Measurements from ENCODE around the gene OCSTAMP.

Gene OCSTAMP

DNA sequence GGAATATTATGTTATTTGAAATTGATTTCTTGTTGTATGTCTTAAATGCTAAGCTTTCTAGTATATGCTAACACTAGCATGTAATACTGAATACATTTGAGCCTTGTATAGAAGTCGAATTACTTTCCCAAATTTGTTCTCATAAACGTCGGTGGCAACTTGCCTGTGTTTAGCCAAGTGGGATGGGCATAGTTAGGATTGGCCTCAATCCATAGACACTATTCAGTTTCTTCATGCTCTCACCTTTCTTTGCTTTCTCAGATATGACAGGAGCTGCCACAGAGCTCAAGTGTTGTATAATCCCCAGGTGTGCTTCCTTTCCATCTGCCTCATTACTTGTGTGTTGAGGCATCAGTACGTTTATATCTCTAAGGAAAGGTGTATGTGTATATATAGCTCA is 56.4 kb downstream of the OCSTAMP start:
- no peaks in the 10 kb centered on the region for H3K36me3 ChIP-seq (ENCODE audit: insufficient read depth, low read length)
- no peak overlapping the region for H3K4me2 ChIP-seq (ENCODE audit: low read length)
- H3K27me3 ChIP-seq (ENCODE audit: insufficient read depth, low read length) = no peaks in the 10 kb centered on the region
- no peaks in the 10 kb centered on the region for H3F3A ChIP-seq (ENCODE audit: insufficient read depth, low read length)
- TF ChIP-seq EZH2 (IDR thresholded peaks at IDR 0.05; ENCODE audit: borderline replicate concordance, low read length) (no peak), CTCF (IDR thresholded peaks at IDR 0.05; ENCODE audit: low read length) (no peak)
- H3K9me2 ChIP-seq (ENCODE audit: low read depth, low read length) = no peaks in the 10 kb centered on the region
- H3K4me1 ChIP-seq (ENCODE audit: insufficient read depth, low read length, severe bottlenecking) = no peaks in the 10 kb centered on the region
- no peak overlapping the region for H3K9ac ChIP-seq (ENCODE audit: low read length)
- H3K27ac ChIP-seq (ENCODE audit: low read depth, low read length, poor library complexity, severe bottlenecking) = no peak overlapping the region
- H4K20me1 ChIP-seq (ENCODE audit: insufficient read depth, low read length) = no peaks in the 10 kb centered on the region
- H3K79me2 ChIP-seq (ENCODE audit: insufficient read depth, low read length) = no peaks in the 10 kb centered on the region
- H2AFZ ChIP-seq (ENCODE audit: low read length) = no peak overlapping the region
- H3K9me3 ChIP-seq (ENCODE audit: low read length) = no peaks in the 10 kb centered on the region
- no peak overlapping the region for H3K4me3 ChIP-seq (ENCODE audit: low read depth, low read length, poor library complexity, severe bottlenecking)

GRCh38 chr20:46491354-46491753 is 59.1 kb downstream of the OCSTAMP start:
- Histone ChIP-seq H3K9me2 (ENCODE audit: low read depth, low read length) (no peaks in the 10 kb centered on the region), H3F3A (ENCODE audit: insufficient read depth, low read length) (no peaks in the 10 kb centered on the region), H3K9me3 (ENCODE audit: low read length) (no peaks in the 10 kb centered on the region), H3K27me3 (ENCODE audit: insufficient read depth, low read length) (no peaks in the 10 kb centered on the region), H3K79me2 (ENCODE audit: insufficient read depth, low read length) (no peaks in the 10 kb centered on the region), H4K20me1 (ENCODE audit: insufficient read depth, low read length) (no peaks in the 10 kb centered on the region), H3K36me3 (ENCODE audit: insufficient read depth, low read length) (no peaks in the 10 kb centered on the region), H2AFZ (ENCODE audit: low read length) (no peak overlapping the region), H3K9ac (ENCODE audit: low read length) (no peak overlapping the region), H3K4me1 (ENCODE audit: insufficient read depth, low read length, severe bottlenecking) (no peaks in the 10 kb centered on the region), H3K4me3 (ENCODE audit: low read depth, low read length, poor library complexity, severe bottlenecking) (no peak overlapping the region), H3K4me2 (ENCODE audit: low read length) (no peak overlapping the region), H3K27ac (ENCODE audit: low read depth, low read length, poor library complexity, severe bottlenecking) (no peak overlapping the region)
- no peak for TF ChIP-seq EZH2 (IDR thresholded peaks at IDR 0.05; ENCODE audit: borderline replicate concordance, low read length)
- no peak for TF ChIP-seq CTCF (IDR thresholded peaks at IDR 0.05; ENCODE audit: low read length)
